GM21367 (cell line): Measurements from ENCODE around the gene ZNF70.
A peak's percentile ranks its signal among the peaks of the same experiment; 100 is the strongest.
"Not testable (repeated sequence)": the region's sequence is repeated elsewhere in the genome, so short reads cannot be mapped to it uniquely, and the experiment has no call there.

Experiments
- ATAC-seq: cut with Tn5 transposase; IDR thresholded peaks from one replicate; pipeline ENCODE4 v1.9.1; 2021; ENCODE audit not compliant: unreplicated experiment

Gene ZNF70

GRCh38 chr22:23760056-23760455 lies 9.1 kb upstream of the ZNF70 start:
- no peak for ATAC-seq

GRCh38 chr22:23759566-23759965 lies 8.7 kb upstream of the ZNF70 start:
- no peak for ATAC-seq

- ATAC-seq = no peak
These were observed 6.0 kb upstream of the ZNF70 start for GRCh38 chr22:23756891-23757290.

- no peak for ATAC-seq
These were observed 4.8 kb upstream of the ZNF70 start for GRCh38 chr22:23755711-23756110.

GRCh38 chr22:23754980-23755636 lies 4.2 kb upstream of the ZNF70 start:
- ATAC-seq = no peak

GRCh38 chr22:23754220-23754919 lies 3.5 kb upstream of the ZNF70 start, which contains the start of gene VPREB3:
TSS of gene VPREB3 (minus strand) at chr22:23754425. CDS start at chr22:23754363, 62 bp downstream.
- no peak for ATAC-seq

GRCh38 chr22:23753385-23753784 lies 2.5 kb upstream of the ZNF70 start:
- ATAC-seq = no peak

- no peak for ATAC-seq
These were observed 1.8 kb upstream of the ZNF70 start for GRCh38 chr22:23752750-23753149.

GRCh38 chr22:23752090-23752691 lies 1.3 kb upstream of the ZNF70 start:
- ATAC-seq = no peak

GRCh38 chr22:23751441-23751996 lies 607 bp upstream of the ZNF70 start:
- peak; percentile 17 for ATAC-seq

GRCh38 chr22:23750367-23750713 lies 572 bp downstream of the ZNF70 start:
- no peak for ATAC-seq

- ATAC-seq = no peak
These were observed 1.0 kb downstream of the ZNF70 start for GRCh38 chr22:23749841-23750301.

GRCh38 chr22:23745791-23746190 lies 5.1 kb downstream of the ZNF70 start:
- no peak for ATAC-seq

- no peak for ATAC-seq
These were observed 6.4 kb downstream of the ZNF70 start for GRCh38 chr22:23744485-23744884.

- no peak for ATAC-seq
These were observed 6.9 kb downstream of the ZNF70 start for GRCh38 chr22:23744001-23744400.

- no peak for ATAC-seq
These were observed 7.6 kb downstream of the ZNF70 start for GRCh38 chr22:23743303-23743705.

- no peak for ATAC-seq
These were observed 8.2 kb downstream of the ZNF70 start for GRCh38 chr22:23742505-23743264.

- ATAC-seq = no peak
These were observed 13.2 kb downstream of the ZNF70 start for GRCh38 chr22:23737696-23738095.

- ATAC-seq = not testable (repeated sequence)
These were observed 22.8 kb downstream of the ZNF70 start for GRCh38 chr22:23728108-23728507.

GRCh38 chr22:23722724-23723123 lies 28.2 kb downstream of the ZNF70 start:
- no peak for ATAC-seq

- no peak for ATAC-seq
These were observed 28.8 kb downstream of the ZNF70 start for GRCh38 chr22:23722160-23722559.
